ENCODE data around the gene GALNT11. TPM values are rescaled to one million over a fixed set of nuclear protein-coding genes. Genes with fewer than 3 reads are reported as not detected.

Gene GALNT11
- total RNA-seq, 1 experiment from 2014 or later, result 24.1 TPM

GRCh38 chr7:152013230-152013629 is 12.2 kb upstream of the GALNT11 start:
- H3K23me2 ChIP-seq (ENCODE audit: insufficient read length, low read depth, low read length, poor library complexity, severe bottlenecking), result no peaks in the 10 kb centered on the region
- no peak overlapping the region for H2BK5ac ChIP-seq (ENCODE audit: insufficient read length, low read length)
- no peak for DNase-seq
- H4K8ac ChIP-seq (replicated peaks; ENCODE audit: insufficient read length, low read depth, low read length), result no peak overlapping the region
- no peaks in the 10 kb centered on the region for H3K36me3 Mint-ChIP-seq (ENCODE audit: insufficient read depth in 1 of 3, low read depth in 3 of 3)
- no peaks in the 10 kb centered on the region for H3K4me1 ChIP-seq (ENCODE audit: insufficient read depth, low read length)
- H3K4me1 Mint-ChIP-seq, result no peaks in the 10 kb centered on the region
- no peak overlapping the region for H3K9ac ChIP-seq (ENCODE audit: extremely low read depth, insufficient read length, low read length)
- no peak overlapping the region for H3T11ph ChIP-seq (ENCODE audit: low read length)
- no peak overlapping the region for H3K27ac ChIP-seq (ENCODE audit: insufficient read length, low read depth, low read length)
- no peak overlapping the region for H2BK12ac ChIP-seq (ENCODE audit: insufficient read length, low read depth, low read length)
- no CpG with 5 or more reads among the region's 3 CpGs for WGBS (ENCODE audit: extremely low coverage, insufficient read length, low lambda C conversion rate)
- peaks cover 0 to 7% of the 10 kb centered on the region in 2 experiments; a peak in 1 of 5 replicates for H3K9me3 Mint-ChIP-seq
- no peak for TF ChIP-seq CTCF (conservative IDR thresholded peaks at IDR 0.05)
- H3K27me3 ChIP-seq (ENCODE audit: insufficient read depth, low read length), result no peaks in the 10 kb centered on the region
- H3K27me3 Mint-ChIP-seq (ENCODE audit: low read depth), result peaks cover 4% of the 10 kb centered on the region; the same call in 1 of the 2 replicates
- no peak overlapping the region for H3K23ac ChIP-seq (ENCODE audit: insufficient read length, low read depth, low read length)
- no peak overlapping the region for H2BK120ac ChIP-seq (ENCODE audit: low read depth, low read length, poor library complexity, severe bottlenecking)
- H3K4me3 Mint-ChIP-seq, result no peak overlapping the region
- no peaks in the 10 kb centered on the region for H3K79me1 ChIP-seq (ENCODE audit: insufficient read depth, low read depth, low read length, poor library complexity, severe bottlenecking)
- H3K4me2 ChIP-seq (ENCODE audit: insufficient read depth, insufficient read length, low read length), result no peak overlapping the region
- H3K79me2 ChIP-seq (ENCODE audit: insufficient read depth, low read length), result no peaks in the 10 kb centered on the region
- H4K20me1 ChIP-seq (ENCODE audit: control insufficient read depth, insufficient read depth, insufficient read length), result no peaks in the 10 kb centered on the region
- H3K9me3 ChIP-seq (ENCODE audit: control insufficient read depth, low read depth, low read length), result no peaks in the 10 kb centered on the region
- H2BK15ac ChIP-seq (ENCODE audit: low read depth, low read length), result no peak overlapping the region
- H2AK5ac ChIP-seq (ENCODE audit: insufficient read length, low read length), result no peak overlapping the region
- no peak overlapping the region for H4K5ac ChIP-seq (ENCODE audit: insufficient read length, low read depth, low read length)
- H3K27ac Mint-ChIP-seq, result no peak overlapping the region
- H3K18ac ChIP-seq (ENCODE audit: insufficient read length, low read depth, low read length), result no peak overlapping the region
- no peak overlapping the region for H2BK20ac ChIP-seq (ENCODE audit: low read depth, low read length, poor library complexity, severe bottlenecking)
- H3K4ac ChIP-seq (ENCODE audit: low read depth, low read length), result no peak overlapping the region
- H3K56ac ChIP-seq (ENCODE audit: insufficient read length, low read depth, low read length), result no peak overlapping the region
- H2AFZ ChIP-seq (ENCODE audit: low read length), result no peak overlapping the region
- no peak overlapping the region for H3K14ac ChIP-seq (ENCODE audit: insufficient read depth, low read length)
- H4K91ac ChIP-seq (ENCODE audit: insufficient read length, low read depth, low read length), result no peak overlapping the region
